ENCODE results near the gene KDSR.

Gene KDSR

DNA sequence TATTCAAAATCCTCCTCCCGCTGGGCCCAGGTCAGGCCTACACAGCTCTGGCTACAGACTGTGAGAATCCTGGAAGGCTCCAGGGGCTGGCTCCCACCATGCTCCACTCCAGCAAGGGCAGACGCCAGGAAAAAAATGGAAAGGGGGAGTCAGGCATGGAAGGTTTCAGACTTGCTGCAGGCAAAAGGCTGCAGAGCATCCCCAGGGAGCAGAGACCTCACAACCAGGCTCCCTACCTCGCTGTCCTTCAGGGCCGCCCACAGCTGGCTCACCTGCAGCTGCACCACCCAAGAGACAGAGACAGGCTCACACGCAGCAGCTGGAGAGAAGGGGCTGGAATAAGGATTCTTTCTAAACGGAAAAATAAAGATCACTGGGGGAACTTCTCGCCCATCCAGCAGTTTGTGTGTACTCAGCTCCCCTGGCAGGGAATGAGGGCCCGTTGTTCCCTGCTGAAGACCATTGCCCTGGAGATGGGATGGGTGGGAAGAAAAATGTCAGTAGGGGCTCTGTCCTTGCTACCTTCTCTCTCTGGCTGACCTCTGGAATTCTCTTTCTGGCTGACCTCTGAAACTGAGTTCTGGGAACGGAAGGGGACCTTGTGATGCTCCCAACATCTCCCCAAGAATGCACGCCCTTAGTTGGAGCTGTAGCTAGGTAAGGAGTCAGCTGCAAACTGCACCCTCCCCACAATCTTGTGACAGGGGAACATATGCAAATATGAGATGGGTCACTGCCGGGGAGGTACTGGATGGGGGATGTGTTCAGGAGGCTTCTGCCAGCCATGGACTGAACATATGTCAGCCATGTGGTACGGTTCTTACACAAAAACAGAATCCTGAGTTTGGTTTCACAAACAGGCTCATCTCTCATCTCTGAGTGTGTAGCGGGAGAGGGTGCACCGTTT lies 81.9 kb downstream of the KDSR start:
- FAIRE-seq = no peak

GRCh38 chr18:63284173-63284799 lies 82.7 kb downstream of the KDSR start:
- no peak for DNase-seq (ENCODE audit: low spot score)
- no peak for FAIRE-seq

More for the DNA sequence above, 81.9 kb downstream of the KDSR start:
- DNase-seq (ENCODE audit: low spot score) = no peak

DNA sequence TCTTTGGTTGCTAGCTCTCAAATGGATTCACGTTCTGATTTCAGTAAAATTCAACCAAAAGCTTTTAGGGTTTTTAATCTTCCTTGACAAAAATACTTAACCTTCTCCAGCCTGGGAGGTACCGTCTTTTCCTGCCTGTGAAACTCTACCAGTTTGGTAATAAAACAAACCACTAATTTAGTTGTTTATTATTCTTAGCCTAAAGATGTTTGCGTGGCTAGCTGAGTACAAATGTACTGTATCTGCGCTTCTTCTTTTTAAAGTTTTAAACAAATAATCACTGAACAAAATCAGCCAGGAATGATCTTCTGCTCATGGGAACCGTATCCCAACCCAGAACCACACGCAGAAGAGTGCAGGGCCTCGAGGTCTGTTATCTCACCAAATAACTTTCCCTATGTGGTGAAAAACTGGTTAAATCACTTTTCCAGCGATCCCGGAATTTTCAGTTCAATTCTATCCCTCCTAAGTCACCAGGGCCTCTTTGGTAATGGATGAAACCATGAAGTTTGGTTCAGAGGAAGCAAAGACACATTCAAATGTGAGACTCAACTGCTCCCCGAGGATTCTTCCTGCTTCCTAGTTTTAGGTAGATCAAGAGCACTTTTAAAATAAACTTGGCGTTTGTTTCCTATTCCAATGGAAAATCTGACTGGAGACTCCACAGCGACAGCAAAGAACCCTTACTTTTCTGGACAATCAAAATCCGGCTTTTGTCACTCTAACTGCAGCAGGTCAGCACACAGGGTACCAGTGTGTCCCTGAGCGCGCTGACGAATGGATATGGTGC lies 83.5 kb downstream of the KDSR start:
- DNase-seq (ENCODE audit: low spot score) (no peak), FAIRE-seq (no peak)

- FAIRE-seq = no peak
- DNase-seq (ENCODE audit: low spot score) = no peak
Observed at GRCh38 chr18:63282793-63283192, 84.2 kb downstream of the KDSR start.
